Omental fat pad (tissue), 4 donors: ENCODE data around the gene STUM. TPM values are rescaled to one million over a fixed set of nuclear protein-coding genes. Genes with fewer than 3 reads are reported as not detected.

ENCODE experiments used
- ATAC-seq: fragments of 150-250 bp; one replicate; pipeline ENCODE4 v1.9.1; 2016; ENCODE audit warnings: mild to moderate bottlenecking, moderate library complexity; ENCODE audit not compliant: low FRiP score
- DNase-seq: peaks from one replicate; pipeline ENCODE4 v3.0.0-alpha.2; 2019; ENCODE audit warnings: low spot score
- CTCF ChIP-seq, 3 donors: fragments of 450-650 bp; IDR thresholded peaks; one replicate each; pipeline ENCODE4 v1.5.1; 2016 to 2017; ENCODE audit warnings: antibody characterized with exemption in 3 of 3, mild to moderate bottlenecking in 3 of 3, moderate library complexity in 2 of 3
- total RNA-seq, 4 donors: library from RNA; depleted of rRNA; stranded (reverse); fragments of >200 nt; gene quantifications; one replicate each; pipeline ENCODE4 v1.1.0, GENCODE V29; 2016

Gene STUM
- total RNA-seq, 4 donors from 2014 or later: 1.9 to 2.8 (median 2.2) TPM

DNA sequence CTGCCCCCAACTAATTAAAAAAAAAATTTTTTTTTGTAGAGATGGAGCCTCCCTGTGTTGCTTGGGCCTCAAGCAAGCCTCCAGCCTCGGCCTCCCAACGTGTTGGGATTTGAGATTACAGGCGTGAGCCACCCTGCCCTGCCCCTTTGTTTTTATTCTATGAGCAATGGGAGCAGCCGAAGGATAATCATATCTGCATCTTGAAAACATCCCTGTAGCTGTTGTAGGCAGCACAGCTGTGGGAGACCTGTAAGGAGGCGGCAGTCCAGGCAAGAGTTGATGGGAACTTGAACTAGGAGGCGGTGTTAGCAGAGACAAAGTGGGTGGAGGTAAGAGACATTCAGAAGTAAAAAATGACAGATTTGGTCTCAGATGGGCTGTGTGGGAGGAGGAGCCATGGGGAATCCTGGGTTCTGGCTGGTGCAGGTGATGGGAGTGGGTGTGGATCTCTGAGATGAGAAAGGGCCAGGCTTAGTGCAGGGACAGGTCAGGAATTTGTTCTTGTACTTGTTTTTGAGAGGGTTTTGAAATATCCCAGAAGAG, 31.3 kb downstream of the STUM start:
- DNase-seq: no peak
- no peak for TF ChIP-seq CTCF (IDR thresholded peaks at IDR 0.05)

GRCh38 chr1:226580625-226581270, 32.2 kb downstream of the STUM start:
- no peak for TF ChIP-seq CTCF (IDR thresholded peaks at IDR 0.05)
- ATAC-seq (no peak), DNase-seq (no peak)

More for the DNA sequence above, 31.3 kb downstream of the STUM start:
- no peak for ATAC-seq

GRCh38 chr1:226581650-226582330, 33.2 kb downstream of the STUM start:
- no peak for TF ChIP-seq CTCF (IDR thresholded peaks at IDR 0.05)
- ATAC-seq (no peak), DNase-seq (no peak)

DNA sequence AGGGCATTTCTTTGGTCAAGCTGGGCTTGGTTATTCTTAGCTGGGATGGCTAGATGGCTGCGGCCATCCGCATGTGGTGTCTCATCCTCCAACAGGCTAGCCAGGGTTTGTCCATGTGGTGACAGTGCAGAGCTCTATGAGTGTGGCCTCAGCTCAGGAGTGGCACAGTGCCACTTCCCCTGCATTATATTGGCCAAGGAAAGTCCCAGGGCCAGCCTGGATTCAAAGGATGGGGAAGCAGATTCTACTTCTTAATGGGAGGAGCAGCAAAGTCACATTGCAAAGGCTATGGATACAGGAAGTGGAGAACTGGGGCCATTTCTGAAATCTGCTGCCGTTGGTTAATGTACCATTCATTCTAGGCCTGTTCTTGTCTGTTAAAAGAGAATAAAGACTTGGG, 34.4 kb downstream of the STUM start:
- TF ChIP-seq CTCF (IDR thresholded peaks at IDR 0.05): no peak
- ATAC-seq: no peak
- DNase-seq: no peak

DNA sequence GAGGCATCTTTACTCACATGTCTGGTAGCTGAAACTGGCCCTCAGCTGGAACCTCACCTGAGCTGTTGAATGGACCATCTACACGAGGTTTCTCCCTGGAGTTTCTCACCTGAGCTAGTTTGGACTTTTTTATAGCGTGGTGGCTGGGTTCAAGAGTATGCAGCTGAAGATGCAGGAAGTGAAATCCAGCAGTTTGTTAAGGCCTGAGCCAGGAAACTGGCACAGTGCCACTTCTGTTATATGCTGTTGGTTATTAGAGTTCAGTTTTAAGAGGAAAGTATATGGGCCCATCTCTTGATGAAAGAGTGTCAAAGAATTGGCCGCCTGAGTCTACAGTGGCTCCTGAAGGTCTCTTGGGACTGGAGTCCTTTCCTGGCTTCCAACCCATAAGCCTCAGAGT, 35.6 kb downstream of the STUM start:
- ATAC-seq (no peak), DNase-seq (no peak)
- TF ChIP-seq CTCF (IDR thresholded peaks at IDR 0.05): no peak

DNA sequence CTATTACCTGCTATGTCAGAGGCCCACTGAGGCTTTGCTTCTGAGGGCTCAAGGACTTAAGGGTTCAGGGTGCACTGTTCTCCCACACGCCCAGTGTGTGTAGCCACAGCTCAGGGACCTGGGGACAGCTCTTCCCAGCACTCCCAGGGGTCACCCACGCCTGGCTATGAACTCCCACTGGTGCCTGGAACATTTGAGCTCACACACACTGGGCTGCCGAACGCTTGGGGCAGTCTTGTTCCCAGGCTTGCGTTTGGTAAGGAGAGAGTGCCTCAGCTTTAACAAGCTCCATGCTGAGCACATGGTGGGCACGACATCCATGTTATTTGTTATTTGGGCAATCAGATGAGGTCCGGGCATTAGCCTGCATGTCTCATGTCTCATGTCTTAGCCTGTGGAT, 37.6 kb downstream of the STUM start:
- no peak for TF ChIP-seq CTCF (IDR thresholded peaks at IDR 0.05)
- ATAC-seq (no peak), DNase-seq (no peak)
